H1 (cell line): Measurements from ENCODE around the gene SFRP5. TPM values are rescaled to one million over a fixed set of nuclear protein-coding genes. Genes with fewer than 3 reads are reported as not detected.

Experiments
- BACH1 ChIP-seq: IDR thresholded peaks from 2 replicates; pipeline ENCODE4 v1.6.1; 2012; ENCODE audit warnings: low read length, improper control_type of control experiment
- BRCA1 ChIP-seq: IDR thresholded peaks from 2 replicates; pipeline ENCODE4 v1.6.1; 2012; ENCODE audit warnings: low read depth, low read length, improper control_type of control experiment
- GABPA ChIP-seq: IDR thresholded peaks from 2 replicates; pipeline ENCODE4 v1.6.1; 2011; ENCODE audit warnings: mild to moderate bottlenecking, low read length, moderate library complexity, borderline replicate concordance; ENCODE audit not compliant: insufficient read depth
- GTF2F1 ChIP-seq: IDR thresholded peaks from 2 replicates; pipeline ENCODE4 v1.6.1; 2012; ENCODE audit warnings: low read depth, low read length, improper control_type of control experiment, borderline replicate concordance
- polyA plus RNA-seq, 7 experiments: library from polyadenylated mRNA; depleted of rRNA in 3 of 7; stranded (reverse) in 5 of 7; unstranded in 2 of 7; fragments of >200 nt in 5 of 7; fragments of 200-250 nt in 2 of 7; gene quantifications; 1 replicate in 5 of 7; 2 replicates in 1 of 7; 4 replicates in 1 of 7; pipeline versions ENCODE4 v1.2.1 to v1.2.3, GENCODE V29; 2011 to 2013; ENCODE audit warnings: missing spikeins in 2 of 7, mixed read lengths in 2 of 7
- total RNA-seq: library from RNA; stranded (reverse); fragmentation: NEBNext Ultra II Directional; extraction: Animal tissue kit (Norgen Biotek cat#: 25700); gene quantifications from 2 replicates; pipeline ENCODE4 v1.2.1, GENCODE V29; 2021
- TF ChIP-seq, protein P1 (sequence below): IDR thresholded peaks from 2 replicates; pipeline ENCODE4 v1.6.1; 2011; ENCODE audit warnings: low read depth, mild to moderate bottlenecking, low read length; ENCODE audit not compliant: insufficient read depth

Gene SFRP5
- total and polyA plus RNA-seq, 2 of the 8 experiments (the other 6 are each of a cell fraction or from before 2014, with no cell fraction given), result 3.9 to 5.9 TPM

- TF ChIP-seq GABPA, result no peak
- TF ChIP-seq, protein P1, sequence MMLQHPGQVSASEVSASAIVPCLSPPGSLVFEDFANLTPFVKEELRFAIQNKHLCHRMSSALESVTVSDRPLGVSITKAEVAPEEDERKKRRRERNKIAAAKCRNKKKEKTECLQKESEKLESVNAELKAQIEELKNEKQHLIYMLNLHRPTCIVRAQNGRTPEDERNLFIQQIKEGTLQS, result no peak
- no peak for TF ChIP-seq BRCA1
- no peak for TF ChIP-seq BACH1
- no peak for TF ChIP-seq GTF2F1
Measured at GRCh38 chr10:97766996-97767924, 4.5 kb downstream of the SFRP5 start (continued).
